Measurements from ENCODE around the gene C6orf62. TPM values are rescaled to one million over a fixed set of nuclear protein-coding genes. Genes with fewer than 3 reads are reported as not detected.

The C6orf62 gene
- polyA plus RNA-seq, 1 donor from 2014 or later = 105 TPM

DNA sequence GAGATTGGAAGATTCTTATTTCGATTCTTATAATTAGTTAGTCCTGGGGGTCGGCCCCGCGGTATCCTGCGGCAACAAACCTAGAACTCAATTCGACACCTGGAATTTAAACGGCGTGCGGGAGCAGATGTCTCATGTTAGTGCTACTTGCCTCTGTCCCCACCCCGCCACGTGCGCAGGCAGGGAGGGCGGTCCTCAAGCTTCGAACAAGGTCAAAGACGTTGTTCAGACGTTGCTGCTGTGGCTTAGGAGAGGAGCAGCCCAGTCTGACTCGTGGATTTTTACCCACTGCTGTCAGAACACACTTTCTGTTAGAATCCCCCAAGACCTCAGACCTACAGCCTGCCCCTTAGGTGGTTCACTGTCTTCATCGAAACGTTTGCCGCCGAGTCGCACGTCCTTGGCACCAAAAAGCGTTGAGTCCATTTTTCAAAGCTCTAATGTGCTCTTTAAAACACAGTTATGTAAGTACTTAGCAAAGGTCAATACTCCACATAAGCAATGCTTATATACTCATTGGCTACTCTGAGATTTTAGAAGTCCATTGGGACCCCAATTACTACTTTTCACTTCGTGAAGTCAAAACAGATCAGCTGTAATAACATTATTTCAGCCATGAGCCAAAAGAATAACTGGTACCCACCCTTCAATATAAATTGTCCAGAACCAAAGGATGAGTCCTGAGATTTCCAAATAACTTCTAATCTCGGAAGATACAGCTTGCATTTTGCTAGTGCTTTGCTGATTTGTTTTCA is 2.7 kb upstream of the C6orf62 start:
- Histone ChIP-seq H3F3A (ENCODE audit: insufficient read depth, low read length, poor library complexity, severe bottlenecking) (no peaks in the 10 kb centered on the region), H3K79me2 (replicated peaks; ENCODE audit: insufficient read depth, low read length) (peaks cover 30% of the 10 kb centered on the region), H3K9ac (ENCODE audit: low read length) (peak overlapping the region; percentile 73), H3K9me2 (ENCODE audit: insufficient read depth, low read length) (no peaks in the 10 kb centered on the region), H3K9me3 (ENCODE audit: low read length) (no peaks in the 10 kb centered on the region), H3K4me3 (ENCODE audit: low read length) (peak overlapping the region; percentile 78), H3K27ac (ENCODE audit: low read length) (peak overlapping the region; percentile 86), H4K20me1 (ENCODE audit: insufficient read depth) (no peaks in the 10 kb centered on the region), H3K4me2 (ENCODE audit: low read length) (peak overlapping the region; percentile 88), H3K36me3 (ENCODE audit: insufficient read depth, low read length) (no peaks in the 10 kb centered on the region), H2AFZ (ENCODE audit: low read depth, low read length) (peak overlapping the region; percentile 71), H3K27me3 (ENCODE audit: insufficient read depth, low read depth, low read length) (no peaks in the 10 kb centered on the region)
- no peak for TF ChIP-seq CTCF (IDR thresholded peaks at IDR 0.05; ENCODE audit: poor library complexity, severe bottlenecking)
- no peak for TF ChIP-seq RAD21 (conservative IDR thresholded peaks at IDR 0.05)
- TF ChIP-seq SMC3 (conservative IDR thresholded peaks at IDR 0.05; ENCODE audit: poor library complexity) = peak; percentile 56
- TF ChIP-seq, protein P1, sequence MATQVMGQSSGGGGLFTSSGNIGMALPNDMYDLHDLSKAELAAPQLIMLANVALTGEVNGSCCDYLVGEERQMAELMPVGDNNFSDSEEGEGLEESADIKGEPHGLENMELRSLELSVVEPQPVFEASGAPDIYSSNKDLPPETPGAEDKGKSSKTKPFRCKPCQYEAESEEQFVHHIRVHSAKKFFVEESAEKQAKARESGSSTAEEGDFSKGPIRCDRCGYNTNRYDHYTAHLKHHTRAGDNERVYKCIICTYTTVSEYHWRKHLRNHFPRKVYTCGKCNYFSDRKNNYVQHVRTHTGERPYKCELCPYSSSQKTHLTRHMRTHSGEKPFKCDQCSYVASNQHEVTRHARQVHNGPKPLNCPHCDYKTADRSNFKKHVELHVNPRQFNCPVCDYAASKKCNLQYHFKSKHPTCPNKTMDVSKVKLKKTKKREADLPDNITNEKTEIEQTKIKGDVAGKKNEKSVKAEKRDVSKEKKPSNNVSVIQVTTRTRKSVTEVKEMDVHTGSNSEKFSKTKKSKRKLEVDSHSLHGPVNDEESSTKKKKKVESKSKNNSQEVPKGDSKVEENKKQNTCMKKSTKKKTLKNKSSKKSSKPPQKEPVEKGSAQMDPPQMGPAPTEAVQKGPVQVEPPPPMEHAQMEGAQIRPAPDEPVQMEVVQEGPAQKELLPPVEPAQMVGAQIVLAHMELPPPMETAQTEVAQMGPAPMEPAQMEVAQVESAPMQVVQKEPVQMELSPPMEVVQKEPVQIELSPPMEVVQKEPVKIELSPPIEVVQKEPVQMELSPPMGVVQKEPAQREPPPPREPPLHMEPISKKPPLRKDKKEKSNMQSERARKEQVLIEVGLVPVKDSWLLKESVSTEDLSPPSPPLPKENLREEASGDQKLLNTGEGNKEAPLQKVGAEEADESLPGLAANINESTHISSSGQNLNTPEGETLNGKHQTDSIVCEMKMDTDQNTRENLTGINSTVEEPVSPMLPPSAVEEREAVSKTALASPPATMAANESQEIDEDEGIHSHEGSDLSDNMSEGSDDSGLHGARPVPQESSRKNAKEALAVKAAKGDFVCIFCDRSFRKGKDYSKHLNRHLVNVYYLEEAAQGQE (IDR thresholded peaks at IDR 0.05; ENCODE audit: borderline replicate concordance) = no peak
- TF ChIP-seq MXI1 (conservative IDR thresholded peaks at IDR 0.05; ENCODE audit: poor library complexity, severe bottlenecking) = peak; percentile 99
- peak; percentile 69 for TF ChIP-seq POLR2AphosphoS5 (IDR thresholded peaks at IDR 0.05)

DNA sequence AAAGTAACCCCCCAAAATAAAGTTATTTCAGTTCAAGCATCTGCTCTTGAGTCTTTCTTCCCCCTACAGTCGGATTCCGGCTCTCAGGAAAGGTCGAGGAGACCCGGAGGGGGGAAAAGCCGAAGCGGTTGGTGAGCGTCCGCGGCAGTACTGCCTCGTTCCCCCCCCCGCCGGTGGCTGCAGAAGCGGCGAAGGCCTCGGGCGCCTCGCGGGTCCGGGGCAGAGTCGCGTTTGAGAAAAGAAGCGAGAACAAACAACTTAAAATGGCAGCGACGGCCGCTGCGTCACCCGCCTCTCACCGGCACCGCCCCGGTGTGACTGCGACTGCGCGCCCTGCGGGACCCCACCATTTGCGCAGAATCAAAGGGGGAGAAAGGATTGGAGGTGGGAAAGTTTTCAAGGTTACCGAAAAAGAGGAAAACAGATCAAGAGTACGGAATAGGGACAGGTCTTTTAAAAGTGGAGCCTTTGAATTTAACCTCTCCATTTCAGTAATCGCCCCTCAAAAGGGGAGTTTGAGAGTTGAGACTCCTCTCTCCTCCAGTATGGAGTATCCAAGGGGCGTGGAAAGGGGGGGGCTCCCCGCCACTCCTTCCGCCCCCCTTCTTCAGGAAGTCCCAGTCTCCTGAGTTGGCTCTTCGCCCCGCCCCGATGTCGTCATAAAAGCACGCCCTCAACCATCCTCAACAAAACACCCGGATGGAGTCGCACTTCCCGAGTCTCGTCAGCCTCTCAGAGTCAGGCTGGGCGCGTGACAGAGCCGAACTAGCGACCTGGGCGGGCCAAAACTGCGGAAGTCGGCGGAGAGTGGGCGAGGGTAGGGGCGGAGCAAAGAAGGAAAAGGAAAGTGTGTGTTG is 1.9 kb upstream of the C6orf62 start:
- Histone ChIP-seq H3K9ac (ENCODE audit: low read length) (peak overlapping the region; percentile 99), H3K9me3 (ENCODE audit: low read length) (no peaks in the 10 kb centered on the region), H3K36me3 (ENCODE audit: insufficient read depth, low read length) (no peaks in the 10 kb centered on the region), H3K27ac (ENCODE audit: low read length) (peak overlapping the region; percentile 95), H3K27me3 (ENCODE audit: insufficient read depth, low read depth, low read length) (no peaks in the 10 kb centered on the region), H3K9me2 (ENCODE audit: insufficient read depth, low read length) (no peaks in the 10 kb centered on the region), H3K4me2 (ENCODE audit: low read length) (no peak overlapping the region), H3F3A (ENCODE audit: insufficient read depth, low read length, poor library complexity, severe bottlenecking) (no peaks in the 10 kb centered on the region), H3K4me3 (ENCODE audit: low read length) (peak overlapping the region; percentile 78), H3K79me2 (replicated peaks; ENCODE audit: insufficient read depth, low read length) (peaks cover 38% of the 10 kb centered on the region), H4K20me1 (ENCODE audit: insufficient read depth) (no peaks in the 10 kb centered on the region), H2AFZ (ENCODE audit: low read depth, low read length) (peak overlapping the region; percentile 71)
- TF ChIP-seq CTCF (IDR thresholded peaks at IDR 0.05; ENCODE audit: poor library complexity, severe bottlenecking) (no peak), MXI1 (conservative IDR thresholded peaks at IDR 0.05; ENCODE audit: poor library complexity, severe bottlenecking) (no peak), SMC3 (conservative IDR thresholded peaks at IDR 0.05; ENCODE audit: poor library complexity) (peak; percentile 14), EZH2 (IDR thresholded peaks at IDR 0.05; ENCODE audit: borderline replicate concordance, insufficient read depth, low read length, poor library complexity, severe bottlenecking) (no peak), TAF1 (IDR thresholded peaks at IDR 0.05; ENCODE audit: low read depth) (peak; percentile 97), RAD21 (conservative IDR thresholded peaks at IDR 0.05) (no peak), POLR2AphosphoS5 (IDR thresholded peaks at IDR 0.05) (peak; percentile 98), EP300 (conservative IDR thresholded peaks at IDR 0.05; ENCODE audit: poor library complexity, severe bottlenecking) (peak; percentile 44)
- TF ChIP-seq, protein P1 (IDR thresholded peaks at IDR 0.05; ENCODE audit: borderline replicate concordance) = peak; percentile 92
